ENCODE data around the gene BEGAIN.

The BEGAIN gene

DNA sequence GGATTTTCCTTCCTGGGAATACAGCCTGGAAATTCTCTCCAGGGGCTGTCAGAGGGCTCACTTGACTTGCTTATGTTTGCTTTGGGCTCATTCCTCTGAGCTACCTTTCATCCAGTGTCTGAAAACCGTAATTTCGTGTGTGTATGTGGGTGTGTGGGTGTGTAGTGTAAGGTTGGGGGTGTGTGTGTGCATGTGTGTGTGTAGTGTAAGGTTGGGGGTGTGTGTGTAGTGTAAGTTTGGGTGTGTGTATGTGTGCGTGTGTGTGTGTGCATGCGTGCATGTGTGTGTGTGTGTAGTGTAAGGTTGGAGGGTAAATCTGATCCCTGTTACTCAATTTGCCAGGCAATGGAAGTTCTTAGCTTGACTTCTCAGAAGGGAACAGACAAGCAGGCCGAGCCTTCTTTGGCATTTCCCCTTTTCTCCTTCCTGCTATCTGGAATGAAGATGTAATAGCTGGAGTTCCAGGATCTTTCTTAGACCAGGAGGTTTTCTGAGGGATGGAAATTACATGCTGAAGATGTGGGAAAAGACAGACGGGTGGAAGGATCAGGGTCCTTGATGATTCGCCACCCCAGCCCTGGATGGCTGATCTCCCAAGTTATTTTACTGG lies 15.5 kb upstream of the BEGAIN start:
- DNase-seq (ENCODE audit: low read depth in 1 of 2, low spot score in 1 of 2): no peak

DNA sequence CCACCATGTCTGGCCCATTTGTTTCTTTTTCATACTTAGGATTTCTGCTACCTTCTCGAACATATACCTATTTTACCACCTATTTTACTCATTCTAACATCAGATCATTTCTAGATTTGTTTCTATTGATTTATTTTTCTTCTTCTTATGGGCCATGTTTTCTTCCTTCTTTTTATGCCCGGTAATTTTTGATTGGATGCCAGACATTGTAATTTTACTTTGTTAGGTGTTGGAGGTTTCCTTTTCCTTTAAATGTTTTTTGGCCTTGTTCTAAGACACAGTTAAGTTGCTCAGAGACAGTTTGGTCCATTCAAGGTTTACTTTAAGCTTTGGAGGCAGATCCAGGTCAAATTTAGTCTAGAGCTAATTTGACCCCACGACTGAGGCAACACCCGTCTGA lies 14.7 kb upstream of the BEGAIN start:
- DNase-seq (ENCODE audit: low read depth in 1 of 2, low spot score in 1 of 2): no peak

DNA sequence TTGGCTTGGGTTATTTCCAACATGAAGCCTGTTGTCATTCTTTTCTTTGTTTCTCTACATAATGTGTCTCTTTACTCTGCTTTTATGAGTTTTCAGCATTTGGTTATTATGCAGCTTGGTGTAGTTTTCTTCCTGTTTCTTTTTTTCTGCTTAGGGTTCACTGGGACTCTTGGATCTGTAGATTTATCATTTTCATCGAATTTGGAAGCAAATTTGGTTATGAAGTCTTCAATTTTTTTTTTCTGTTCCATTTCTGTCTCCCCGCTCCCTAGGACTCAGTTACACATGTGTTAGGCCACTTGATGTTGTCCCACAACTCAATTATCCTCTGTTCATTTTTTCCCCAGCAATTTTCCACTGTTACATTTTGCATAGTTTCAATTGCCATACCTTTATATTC lies 13.8 kb upstream of the BEGAIN start:
- no peak for DNase-seq (ENCODE audit: low read depth in 1 of 2, low spot score in 1 of 2)

GRCh38 chr14:100599981-100600380 lies 12.8 kb upstream of the BEGAIN start:
- no peak for DNase-seq (ENCODE audit: low read depth in 1 of 2, low spot score in 1 of 2)

GRCh38 chr14:100594625-100594951 lies 7.4 kb upstream of the BEGAIN start:
- no peak for DNase-seq (ENCODE audit: low read depth in 1 of 2, low spot score in 1 of 2)

DNA sequence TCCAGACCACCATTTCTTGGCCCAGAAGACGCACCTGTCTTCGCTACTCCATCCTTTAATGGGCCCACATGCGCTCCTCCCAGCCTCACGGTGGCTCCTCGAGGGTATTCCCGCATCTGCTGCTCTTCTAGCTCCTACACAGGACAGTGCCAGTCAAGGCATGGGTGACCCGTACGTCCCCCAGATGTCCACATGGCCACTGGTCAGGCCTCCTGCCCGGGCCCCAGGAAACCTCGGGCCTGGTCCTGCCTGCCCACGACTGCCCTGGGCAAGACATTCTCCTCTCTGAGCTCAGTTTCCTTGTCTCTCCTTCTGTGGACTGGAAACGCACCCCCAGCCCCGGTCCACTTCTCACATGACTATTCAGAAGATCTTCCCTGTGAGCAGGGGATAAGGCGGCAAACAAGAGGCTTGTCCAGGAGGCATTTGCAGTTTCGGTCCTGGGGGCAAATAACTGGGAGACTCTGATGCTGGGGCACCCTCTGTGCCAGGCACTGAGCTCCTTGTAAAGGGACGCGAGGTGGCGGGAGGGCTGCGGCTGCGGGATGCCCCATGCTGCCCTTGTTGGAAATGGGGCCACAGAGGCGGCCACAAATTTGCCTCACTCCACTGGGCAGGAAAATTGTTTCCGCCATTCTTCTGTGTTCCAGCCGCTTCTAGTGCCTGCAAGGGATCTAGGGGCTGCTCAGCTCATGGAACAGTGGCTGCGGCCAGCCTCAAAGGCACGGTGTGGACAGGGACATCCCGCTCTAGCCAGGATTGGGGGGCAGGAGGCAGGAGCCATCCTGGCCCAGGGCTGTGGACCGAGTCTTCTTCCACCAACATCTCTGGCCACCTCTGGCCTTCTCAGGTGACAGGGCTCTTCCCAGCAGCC lies 6.8 kb upstream of the BEGAIN start:
- no peak for DNase-seq (ENCODE audit: low read depth in 1 of 2, low spot score in 1 of 2)

DNA sequence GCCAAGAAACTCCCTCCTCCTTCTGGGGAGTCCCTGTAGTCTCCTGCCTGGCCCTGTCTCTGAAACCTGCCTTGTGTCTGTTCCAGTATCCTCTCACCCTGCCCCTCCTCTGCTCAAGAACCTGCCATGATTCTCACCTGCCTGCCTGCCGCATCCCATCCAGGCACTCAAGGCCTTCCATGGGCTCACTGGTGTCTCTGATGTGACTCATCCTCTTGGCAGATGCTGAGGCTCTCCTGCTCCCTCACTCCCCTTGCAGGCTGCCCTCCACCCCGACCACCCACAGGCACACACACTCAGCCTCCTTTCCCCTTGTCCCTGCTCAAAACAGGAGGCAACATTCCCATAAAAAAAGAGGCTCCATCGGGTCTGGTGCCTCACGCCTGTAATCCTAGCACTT lies 5.8 kb upstream of the BEGAIN start:
- no peak for DNase-seq (ENCODE audit: low read depth in 1 of 2, low spot score in 1 of 2)

DNA sequence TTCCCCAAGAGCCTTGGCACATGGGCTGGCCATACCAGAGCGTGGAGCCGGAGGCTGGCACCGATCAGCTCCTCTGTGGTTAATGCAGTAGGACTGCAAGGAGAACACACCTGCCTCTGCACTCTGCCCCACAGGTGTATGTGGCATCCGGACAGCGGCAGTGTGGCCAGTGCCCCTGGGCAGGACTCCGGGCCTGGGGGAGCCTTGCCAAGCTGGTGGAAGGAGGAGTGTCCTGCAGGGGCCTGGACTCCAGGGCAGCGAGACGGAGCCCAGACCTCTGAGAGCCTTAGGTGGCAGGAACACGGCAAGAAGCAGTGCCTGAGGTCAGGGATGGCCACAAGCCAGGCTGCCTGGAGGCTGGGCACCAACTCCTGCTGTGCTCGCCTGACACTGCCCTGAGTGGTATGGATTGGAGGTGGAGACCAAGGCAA lies 5.3 kb upstream of the BEGAIN start:
- DNase-seq (ENCODE audit: low read depth in 1 of 2, low spot score in 1 of 2): no peak

GRCh38 chr14:100591453-100592371 lies 4.5 kb upstream of the BEGAIN start:
- no peak for DNase-seq (ENCODE audit: low read depth in 1 of 2, low spot score in 1 of 2)

GRCh38 chr14:100590726-100591452 lies 3.7 kb upstream of the BEGAIN start:
- no peak for DNase-seq (ENCODE audit: low read depth in 1 of 2, low spot score in 1 of 2)

DNA sequence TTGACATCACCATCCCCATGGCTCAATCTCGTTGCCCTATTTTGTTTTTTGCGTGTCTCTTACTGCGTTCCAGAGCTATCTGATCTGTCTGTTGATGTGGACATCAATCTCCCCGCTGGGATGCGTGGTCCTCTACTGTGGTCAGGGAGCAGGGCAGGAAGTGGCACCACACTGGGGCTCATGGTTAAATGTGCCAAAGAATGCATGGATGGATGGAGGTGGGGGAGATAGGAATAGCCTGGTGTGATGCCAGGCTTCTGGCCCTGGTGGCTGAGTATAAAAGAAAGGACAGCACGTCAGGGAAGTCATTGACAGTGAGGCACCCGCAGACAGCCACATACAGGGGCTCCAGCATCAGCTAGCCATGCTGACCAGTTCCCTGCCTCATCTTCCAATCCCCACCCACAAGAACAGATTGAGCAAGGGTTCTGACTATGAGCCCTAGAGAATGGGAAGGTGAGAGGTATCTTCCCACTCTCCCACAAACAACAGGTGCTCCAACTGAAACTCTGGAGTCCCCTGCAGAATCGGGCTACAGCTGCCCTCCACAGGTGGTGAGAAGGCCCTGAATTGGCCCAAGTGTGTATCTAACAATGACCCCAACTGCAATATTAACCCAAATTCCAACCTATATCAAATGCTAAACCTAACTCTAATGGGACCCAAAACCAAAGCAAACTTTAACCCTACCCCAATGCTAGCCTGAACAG lies 2.7 kb upstream of the BEGAIN start:
- DNase-seq (ENCODE audit: low read depth in 1 of 2, low spot score in 1 of 2): no peak

DNA sequence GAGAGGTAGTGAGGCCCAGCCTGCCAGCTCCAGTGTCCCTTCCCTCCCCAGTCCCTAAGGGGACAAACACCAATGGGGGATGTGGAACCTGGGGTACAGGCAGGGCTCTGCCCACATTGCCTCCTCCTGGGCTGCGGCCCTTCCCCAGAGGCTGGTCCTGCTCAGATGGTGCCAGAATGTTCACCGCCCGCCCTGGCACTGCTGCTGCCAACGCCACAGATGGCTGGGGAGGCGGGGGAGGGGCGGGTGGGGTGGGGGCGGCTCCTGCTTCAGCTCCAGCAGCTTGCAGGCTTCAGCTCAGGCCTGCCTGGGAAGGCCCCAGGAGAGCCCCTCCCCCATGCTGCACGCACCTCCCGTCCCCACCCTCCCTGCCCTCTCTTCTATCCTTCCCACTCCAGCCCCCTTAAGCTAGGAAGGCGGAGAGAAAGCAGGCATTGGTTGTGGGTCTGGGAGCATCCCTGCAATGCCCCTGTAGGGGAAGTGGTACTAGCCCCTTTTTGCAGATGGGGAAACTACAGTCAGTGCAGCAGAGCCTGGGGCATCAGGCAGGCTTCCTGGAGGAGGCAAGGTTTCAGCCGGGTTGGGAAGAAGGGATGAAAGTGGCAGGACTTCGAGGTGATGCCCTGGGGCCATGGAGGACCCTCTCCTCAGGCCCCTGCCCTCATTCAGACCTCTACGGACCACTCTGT lies 2.0 kb upstream of the BEGAIN start:
- DNase-seq (ENCODE audit: low read depth in 1 of 2, low spot score in 1 of 2): no peak

- DNase-seq (ENCODE audit: low read depth in 1 of 2, low spot score in 1 of 2): no peak
These were observed 1.5 kb upstream of the BEGAIN start for GRCh38 chr14:100588671-100589070.

- DNase-seq (ENCODE audit: low read depth in 1 of 2, low spot score in 1 of 2): no peak
These were observed 670 bp upstream of the BEGAIN start for GRCh38 chr14:100587763-100588411.

DNA sequence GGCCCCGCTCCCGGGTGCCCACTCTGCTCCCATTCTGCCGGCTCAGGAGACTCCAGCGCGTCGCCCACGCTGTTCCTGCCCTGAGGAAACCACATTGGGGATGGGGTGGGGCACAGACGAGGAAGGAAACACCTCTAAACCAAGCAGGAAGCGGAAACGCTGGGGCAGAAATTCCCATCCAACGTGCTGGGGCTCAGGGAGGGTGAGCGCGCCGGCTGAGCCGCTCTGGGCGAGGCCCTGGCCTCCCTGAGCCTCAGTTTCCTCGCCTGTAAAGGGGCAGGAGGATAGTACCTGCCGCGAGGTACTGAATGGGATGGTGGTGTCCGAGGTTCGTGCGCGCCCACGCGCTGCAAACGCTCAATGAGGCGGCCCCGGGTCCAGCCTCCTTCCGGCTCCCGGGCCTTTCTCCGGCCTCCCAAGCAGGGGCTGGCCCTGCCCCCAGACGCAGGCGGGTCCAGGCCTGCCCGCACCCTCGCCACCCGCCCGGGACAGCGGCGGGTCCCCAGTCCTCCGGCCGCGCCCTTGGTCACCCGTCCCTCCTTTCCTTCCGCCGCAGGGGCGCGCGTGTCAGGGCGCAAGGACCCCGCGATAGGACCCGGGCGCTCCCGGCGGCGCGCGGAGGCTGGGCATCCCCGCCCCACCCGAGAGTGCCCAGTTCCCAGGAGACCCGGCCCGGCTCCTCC lies 673 bp downstream of the BEGAIN start:
- DNase-seq (ENCODE audit: low read depth in 1 of 2, low spot score in 1 of 2): no peak

DNA sequence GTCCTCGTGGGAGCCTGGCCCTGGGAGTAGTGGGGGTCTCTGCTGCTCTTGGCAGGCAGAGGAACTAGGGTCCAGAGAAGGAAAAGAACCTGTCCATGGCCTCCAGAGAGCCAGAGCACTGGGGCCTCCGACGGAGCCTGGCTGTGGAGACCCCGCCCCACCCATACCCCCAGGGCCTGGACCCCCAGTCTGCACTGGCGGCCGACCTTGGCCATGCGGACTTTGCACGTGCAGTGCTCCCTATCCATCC lies 1.1 kb downstream of the BEGAIN start:
- no peak for DNase-seq (ENCODE audit: low read depth in 1 of 2, low spot score in 1 of 2)

- DNase-seq (ENCODE audit: low read depth in 1 of 2, low spot score in 1 of 2): no peak
These were observed 1.6 kb downstream of the BEGAIN start for GRCh38 chr14:100585448-100586152.

Measured in stimulated activated CD4-positive, alpha-beta T cell treated with anti-CD3 and anti-CD28 coated beads, Interleukin-15, amount 100 ng/mL, for 1 hour (primary cell).